Measurements from ENCODE around the gene DNM3. TPM values are rescaled to one million over a fixed set of nuclear protein-coding genes. Genes with fewer than 3 reads are reported as not detected.

DNM3 gene
- total RNA-seq, 2 experiments from 2014 or later, result 1.6 to 1.8 TPM

GRCh38 chr1:172265905-172266304, 424.6 kb downstream of the DNM3 start:
- H3K9me3 Mint-ChIP-seq, result peaks cover 6% of the 10 kb centered on the region
- peaks cover 4% of the 10 kb centered on the region for H3K36me3 Mint-ChIP-seq (ENCODE audit: low read depth)
- no peak for TF ChIP-seq CTCF (IDR thresholded peaks at IDR 0.05)
- no peaks in the 10 kb centered on the region for H3K4me1 Mint-ChIP-seq (ENCODE audit: low read depth)
- CTCF ChIA-PET, result no interaction called here
- Histone ChIP-seq H3K27ac (ENCODE audit: low read depth in 1 of 2, low read length in 2 of 2) (no peak overlapping the region), H3K27me3 (ENCODE audit: control insufficient read depth in 1 of 2, insufficient read depth in 2 of 2, low read length in 2 of 2) (no peaks in the 10 kb centered on the region), H3K4me3 (ENCODE audit: low read length) (no peak overlapping the region), H3K9me3 (ENCODE audit: control insufficient read depth in 1 of 2, insufficient read depth in 1 of 2, low read length in 2 of 2) (peaks cover 4 to 6% of the 10 kb centered on the region in 2 experiments), H3K4me1 (ENCODE audit: insufficient read depth, low read length) (no peaks in the 10 kb centered on the region), H3K36me3 (ENCODE audit: insufficient read depth, low read length) (no peaks in the 10 kb centered on the region)
- intact Hi-C loops (cut with DNase I, micrococcal nuclease), result no loop called here
- DNase-seq, result no peak
- POLR2A ChIA-PET, result no interaction called here
- H3K4me3 Mint-ChIP-seq, result no peak overlapping the region
- ATAC-seq (ENCODE audit: poor library complexity), result no peak
- H3K27me3 Mint-ChIP-seq, result no peaks in the 10 kb centered on the region
- no peak overlapping the region for H3K27ac Mint-ChIP-seq

DNA sequence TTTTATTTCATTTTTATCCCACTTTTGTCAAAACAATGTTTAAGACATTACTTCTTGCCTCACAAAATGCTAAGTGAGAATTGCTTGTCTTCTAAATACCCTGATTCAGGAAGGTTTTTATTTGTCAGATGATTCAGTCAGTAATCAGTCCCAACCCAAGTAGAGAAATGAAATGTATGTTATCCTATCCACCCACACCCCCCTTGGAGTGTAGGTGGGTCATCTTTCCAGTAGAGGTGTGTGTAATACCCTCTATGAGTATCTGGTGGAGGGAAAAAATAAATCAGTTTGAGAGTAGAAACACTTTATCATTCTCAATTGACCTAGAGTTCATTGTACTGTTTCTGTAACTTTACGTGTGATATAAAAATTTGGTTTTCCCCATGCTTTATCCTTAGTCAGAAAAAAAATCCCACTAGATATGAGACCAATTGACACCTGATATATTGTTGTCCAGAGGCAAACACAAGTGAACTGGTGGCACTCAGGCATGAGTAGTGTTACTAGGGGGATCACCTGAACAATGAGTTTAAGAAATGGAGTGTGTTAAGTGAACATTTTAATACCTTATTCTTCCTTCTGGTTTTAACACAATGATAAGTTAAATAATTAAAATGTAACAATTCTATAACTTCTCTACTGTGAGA, 425.4 kb downstream of the DNM3 start:
- DNase-seq (no peak), ATAC-seq (ENCODE audit: poor library complexity) (no peak)
- H3K4me3 Mint-ChIP-seq, result no peak overlapping the region
- H3K36me3 ChIP-seq (ENCODE audit: insufficient read depth, low read length), result no peaks in the 10 kb centered on the region
- peaks cover 2% of the 10 kb centered on the region for H3K9me3 Mint-ChIP-seq
- no peaks in the 10 kb centered on the region for H3K4me1 Mint-ChIP-seq (ENCODE audit: low read depth)
- H3K36me3 Mint-ChIP-seq (ENCODE audit: low read depth), result no peaks in the 10 kb centered on the region
- TF ChIP-seq CTCF (IDR thresholded peaks at IDR 0.05), result no peak
- ChIA-PET POLR2A (no interaction called here), CTCF (no interaction called here)
- no peaks in the 10 kb centered on the region for H3K27me3 Mint-ChIP-seq
- H3K4me1 ChIP-seq (ENCODE audit: insufficient read depth, low read length), result no peaks in the 10 kb centered on the region
- H3K27ac Mint-ChIP-seq, result no peak overlapping the region
- H3K9me3 ChIP-seq (ENCODE audit: control insufficient read depth in 1 of 2, insufficient read depth in 1 of 2, low read length in 2 of 2), result peaks cover 0 to 2% of the 10 kb centered on the region in 2 experiments
- intact Hi-C loops (cut with DNase I, micrococcal nuclease), result no loop called here
- H3K27me3 ChIP-seq (ENCODE audit: control insufficient read depth in 1 of 2, insufficient read depth in 2 of 2, low read length in 2 of 2), result no peaks in the 10 kb centered on the region
- no peak overlapping the region for H3K27ac ChIP-seq (ENCODE audit: low read depth in 1 of 2, low read length in 2 of 2)
- no peak overlapping the region for H3K4me3 ChIP-seq (ENCODE audit: low read length)

- intact Hi-C loops (cut with DNase I, micrococcal nuclease), result no loop called here
- no peaks in the 10 kb centered on the region for H3K36me3 ChIP-seq (ENCODE audit: insufficient read depth, low read length)
- H3K27ac ChIP-seq (ENCODE audit: low read depth in 1 of 2, low read length in 2 of 2), result no peak overlapping the region
- no peaks in the 10 kb centered on the region for H3K27me3 ChIP-seq (ENCODE audit: control insufficient read depth in 1 of 2, insufficient read depth in 2 of 2, low read length in 2 of 2)
- POLR2A ChIA-PET, result no interaction called here
- no peak for DNase-seq
- Mint-ChIP-seq H3K4me3 (no peak overlapping the region), H3K27ac (no peak overlapping the region), H3K36me3 (ENCODE audit: low read depth) (no peaks in the 10 kb centered on the region), H3K9me3 (no peaks in the 10 kb centered on the region), H3K27me3 (no peaks in the 10 kb centered on the region), H3K4me1 (ENCODE audit: low read depth) (no peaks in the 10 kb centered on the region)
- CTCF ChIA-PET, result no interaction called here
- H3K4me1 ChIP-seq (ENCODE audit: insufficient read depth, low read length), result no peaks in the 10 kb centered on the region
- ATAC-seq (ENCODE audit: poor library complexity), result no peak
- no peak for TF ChIP-seq CTCF (IDR thresholded peaks at IDR 0.05)
- no peak overlapping the region for H3K4me3 ChIP-seq (ENCODE audit: low read length)
- no peaks in the 10 kb centered on the region for H3K9me3 ChIP-seq (ENCODE audit: control insufficient read depth in 1 of 2, insufficient read depth in 1 of 2, low read length in 2 of 2)
These were observed 426.9 kb downstream of the DNM3 start for GRCh38 chr1:172268237-172268636.

Data from CD4-positive, alpha-beta T cell (primary cell).